Type B pancreatic cell (in vitro differentiated cells): ENCODE results near the gene GAPT. TPM values are rescaled to one million over a fixed set of nuclear protein-coding genes. Genes with fewer than 3 reads are reported as not detected.

Source experiments
- DNase-seq: peaks from one replicate; pipeline ENCODE4 v3.0.0; 2021; ENCODE audit warnings: mixed read lengths; ENCODE audit not compliant: unreplicated experiment; ENCODE audit errors: extremely low spot score
- H3K27ac Mint-ChIP-seq: 2 replicates; pipeline ENCODE4 v1.8.0; 2021; ENCODE audit warnings: mild to moderate bottlenecking, mixed read lengths
- H3K27me3 Mint-ChIP-seq: 2 replicates; pipeline ENCODE4 v1.8.0; 2021; ENCODE audit warnings: mixed read lengths
- H3K36me3 Mint-ChIP-seq: 2 replicates; pipeline ENCODE4 v1.8.0; 2021; ENCODE audit warnings: mixed read lengths
- H3K4me1 Mint-ChIP-seq: one replicate; pipeline ENCODE4 v1.8.0; 2021; ENCODE audit warnings: mixed read lengths; ENCODE audit not compliant: unreplicated experiment
- H3K4me3 Mint-ChIP-seq: 2 replicates; pipeline ENCODE4 v1.8.0; 2021; ENCODE audit warnings: mild to moderate bottlenecking, mixed read lengths
- H3K9me3 Mint-ChIP-seq: 2 replicates; pipeline ENCODE4 v1.8.0; 2021; ENCODE audit warnings: mixed read lengths
- total RNA-seq: library from RNA; stranded (reverse); gene quantifications from 2 replicates; pipeline ENCODE4 v1.2.1, GENCODE V29; 2021; ENCODE audit warnings: low replicate concordance
- TF ChIP-seq, protein P1 (sequence below): fragments of 200-600 bp; sonication (generic); conservative IDR thresholded peaks from 2 replicates; pipeline ENCODE4 v1.5.0; 2021; ENCODE audit warnings: antibody characterized with exemption, mild to moderate bottlenecking

The GAPT gene
- total RNA-seq, 1 donor from 2014 or later, result not detected

- peak overlapping the region; percentile 97 for H3K4me3 Mint-ChIP-seq
- TF ChIP-seq, protein P1, sequence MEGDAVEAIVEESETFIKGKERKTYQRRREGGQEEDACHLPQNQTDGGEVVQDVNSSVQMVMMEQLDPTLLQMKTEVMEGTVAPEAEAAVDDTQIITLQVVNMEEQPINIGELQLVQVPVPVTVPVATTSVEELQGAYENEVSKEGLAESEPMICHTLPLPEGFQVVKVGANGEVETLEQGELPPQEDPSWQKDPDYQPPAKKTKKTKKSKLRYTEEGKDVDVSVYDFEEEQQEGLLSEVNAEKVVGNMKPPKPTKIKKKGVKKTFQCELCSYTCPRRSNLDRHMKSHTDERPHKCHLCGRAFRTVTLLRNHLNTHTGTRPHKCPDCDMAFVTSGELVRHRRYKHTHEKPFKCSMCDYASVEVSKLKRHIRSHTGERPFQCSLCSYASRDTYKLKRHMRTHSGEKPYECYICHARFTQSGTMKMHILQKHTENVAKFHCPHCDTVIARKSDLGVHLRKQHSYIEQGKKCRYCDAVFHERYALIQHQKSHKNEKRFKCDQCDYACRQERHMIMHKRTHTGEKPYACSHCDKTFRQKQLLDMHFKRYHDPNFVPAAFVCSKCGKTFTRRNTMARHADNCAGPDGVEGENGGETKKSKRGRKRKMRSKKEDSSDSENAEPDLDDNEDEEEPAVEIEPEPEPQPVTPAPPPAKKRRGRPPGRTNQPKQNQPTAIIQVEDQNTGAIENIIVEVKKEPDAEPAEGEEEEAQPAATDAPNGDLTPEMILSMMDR, result no peak
- DNase-seq, result no peak
- H3K27ac Mint-ChIP-seq, result peak overlapping the region; percentile 97
- H3K27me3 Mint-ChIP-seq, result no peaks in the 10 kb centered on the region
- H3K9me3 Mint-ChIP-seq, result no peaks in the 10 kb centered on the region
- peaks cover 64% of the 10 kb centered on the region for H3K36me3 Mint-ChIP-seq
- peaks cover 46% of the 10 kb centered on the region for H3K4me1 Mint-ChIP-seq
Observed at GRCh38 chr5:58458141-58458742, 33.0 kb upstream of the GAPT start.

DNA sequence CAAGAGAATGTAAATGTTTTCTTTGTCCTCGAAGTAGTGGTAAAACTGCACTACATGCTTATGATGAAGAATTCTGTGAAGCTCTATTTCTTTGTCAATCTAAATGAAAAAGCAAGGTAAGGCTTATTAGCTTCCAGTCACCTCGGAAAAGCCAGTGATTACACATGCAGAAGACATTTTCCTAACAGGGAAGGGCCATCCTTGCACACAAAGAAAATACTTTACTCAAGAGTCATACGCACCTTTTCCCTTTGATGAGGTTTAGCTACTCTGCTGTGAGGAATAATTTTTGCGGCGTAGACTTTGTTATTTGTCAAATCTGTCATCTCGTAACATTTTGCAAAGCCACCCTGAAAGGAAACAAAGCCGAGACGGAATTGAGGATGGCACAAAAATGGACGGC lies 32.5 kb upstream of the GAPT start:
- Mint-ChIP-seq H3K4me1 (peaks cover 41% of the 10 kb centered on the region), H3K27me3 (no peaks in the 10 kb centered on the region), H3K4me3 (peak overlapping the region; percentile 97), H3K9me3 (no peaks in the 10 kb centered on the region), H3K36me3 (peaks cover 59% of the 10 kb centered on the region), H3K27ac (peak overlapping the region; percentile 97)
- no peak for DNase-seq
- TF ChIP-seq, protein P1, result no peak

DNA sequence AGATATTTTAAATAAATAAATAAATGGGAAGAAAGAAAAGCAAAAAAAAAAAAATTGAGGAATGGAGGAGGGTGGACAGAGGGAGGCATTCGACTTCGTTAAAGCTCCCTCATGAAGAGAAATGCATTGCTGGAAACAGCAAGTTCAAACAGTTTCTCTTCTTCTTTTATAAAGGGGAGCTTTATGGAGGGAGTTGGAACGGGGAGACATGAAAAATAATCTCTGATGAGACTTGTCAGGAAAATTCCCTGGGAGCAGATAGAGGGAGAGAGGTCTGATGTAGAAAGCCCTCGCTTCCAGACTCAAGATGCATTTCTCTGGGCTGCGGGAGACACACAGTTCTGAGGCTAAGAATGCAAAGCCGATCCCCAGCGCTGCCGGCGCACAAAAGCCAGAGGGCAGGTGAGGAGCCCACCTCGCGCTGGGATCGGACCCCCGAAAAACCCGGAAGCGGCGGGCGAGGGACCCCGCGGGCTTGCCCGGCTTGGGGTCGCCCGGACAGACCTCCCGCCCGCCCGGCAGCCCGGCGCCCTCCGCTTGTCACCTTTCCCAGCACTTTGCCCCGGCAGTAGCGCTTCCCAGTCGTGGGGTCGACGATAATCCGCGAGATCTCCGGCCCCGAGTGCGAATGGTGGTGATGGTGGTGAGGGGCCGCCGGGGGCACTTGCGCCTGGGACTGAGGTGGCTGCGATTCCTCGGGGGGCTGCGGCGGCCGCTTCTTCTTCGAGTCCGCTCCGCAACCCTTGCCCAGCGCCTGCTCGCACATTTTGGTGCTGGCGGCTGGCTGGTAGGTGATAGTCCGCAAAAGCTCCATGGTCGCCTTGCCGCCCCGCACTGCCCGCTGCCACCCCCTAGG lies 31.9 kb upstream of the GAPT start:
- TF ChIP-seq, protein P1, result peak; percentile 28
- no peaks in the 10 kb centered on the region for H3K27me3 Mint-ChIP-seq
- peak overlapping the region; percentile 97 for H3K27ac Mint-ChIP-seq
- no peak for DNase-seq
- peaks cover 53% of the 10 kb centered on the region for H3K36me3 Mint-ChIP-seq
- peaks cover 37% of the 10 kb centered on the region for H3K4me1 Mint-ChIP-seq
- H3K9me3 Mint-ChIP-seq, result no peaks in the 10 kb centered on the region
- peak overlapping the region; percentile 97 for H3K4me3 Mint-ChIP-seq

DNA sequence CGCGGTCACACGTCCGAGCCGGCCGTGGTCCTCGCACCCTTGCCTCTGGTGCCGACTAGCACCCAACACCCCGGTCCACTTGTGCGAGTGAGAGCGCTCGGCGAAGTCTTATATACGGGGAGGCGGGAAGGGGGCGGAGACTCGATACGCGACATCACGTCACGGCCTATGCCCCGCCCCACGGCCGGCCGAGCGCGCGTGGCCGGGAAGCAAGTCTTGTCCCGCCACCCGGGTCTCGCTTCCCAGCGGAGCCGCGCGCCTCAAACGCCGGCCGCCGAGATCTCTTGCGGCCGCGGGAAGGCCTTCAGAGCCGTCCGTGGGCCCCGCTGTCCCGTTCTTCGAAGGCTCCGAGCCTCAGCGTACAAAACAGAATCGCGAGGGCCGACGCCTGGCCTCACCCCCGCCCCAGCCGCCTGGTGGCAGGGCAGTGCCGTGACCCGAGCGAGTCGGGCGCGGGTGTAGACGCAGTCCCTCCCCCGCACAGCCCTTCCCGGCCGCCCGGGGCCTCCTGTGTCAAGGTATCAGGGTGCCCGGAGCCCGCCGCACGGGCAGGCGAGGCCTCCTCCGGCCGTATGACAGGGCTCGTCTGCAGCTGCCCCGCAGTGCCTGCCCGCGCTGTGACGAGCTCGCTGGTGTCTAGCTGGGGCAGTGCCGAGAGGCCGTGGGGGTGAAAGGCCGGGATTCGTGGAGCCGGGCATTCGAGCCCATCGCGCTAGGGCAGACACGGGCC lies 31.1 kb upstream of the GAPT start, which contains the start of gene PLK2:
Gene PLK2 (minus strand): TSS at position 85 of the 730 bp plus-strand sequence. CDS start 127 bp downstream, outside the sequence.
- H3K27ac Mint-ChIP-seq, result peak within 1 kb of the TSS; percentile 97
- H3K4me1 Mint-ChIP-seq, result peaks cover 29% of the 10 kb centered on the region
- H3K4me3 Mint-ChIP-seq, result peak within 1 kb of the TSS; percentile 97
- H3K9me3 Mint-ChIP-seq, result no peaks in the 10 kb centered on the region
- TF ChIP-seq, protein P1, result peak; percentile 57
- no peaks in the 10 kb centered on the region for H3K27me3 Mint-ChIP-seq
- DNase-seq, result peak; percentile 96
- H3K36me3 Mint-ChIP-seq, result peaks cover 45% of the 10 kb centered on the region

GRCh38 chr5:58460732-58461286 lies 30.4 kb upstream of the GAPT start:
- no peaks in the 10 kb centered on the region for H3K27me3 Mint-ChIP-seq
- peak; percentile 91 for DNase-seq
- H3K4me1 Mint-ChIP-seq, result peaks cover 28% of the 10 kb centered on the region
- peak overlapping the region; percentile 88 for H3K27ac Mint-ChIP-seq
- TF ChIP-seq, protein P1, result peak; percentile 82
- H3K9me3 Mint-ChIP-seq, result no peaks in the 10 kb centered on the region
- H3K4me3 Mint-ChIP-seq, result peak overlapping the region; percentile 97
- peaks cover 39% of the 10 kb centered on the region for H3K36me3 Mint-ChIP-seq
